Fibroblast of peridontal ligament (primary cell): ENCODE measurements around the gene AUNIP.

Source experiments
- DNase-seq: peaks from one replicate; pipeline ENCODE4 v3.0.0-alpha.2; 2010; ENCODE audit errors: extremely low read depth

Gene AUNIP

GRCh38 chr1:25829046-25829445 is 30.2 kb downstream of the AUNIP start:
- no peak for DNase-seq

DNA sequence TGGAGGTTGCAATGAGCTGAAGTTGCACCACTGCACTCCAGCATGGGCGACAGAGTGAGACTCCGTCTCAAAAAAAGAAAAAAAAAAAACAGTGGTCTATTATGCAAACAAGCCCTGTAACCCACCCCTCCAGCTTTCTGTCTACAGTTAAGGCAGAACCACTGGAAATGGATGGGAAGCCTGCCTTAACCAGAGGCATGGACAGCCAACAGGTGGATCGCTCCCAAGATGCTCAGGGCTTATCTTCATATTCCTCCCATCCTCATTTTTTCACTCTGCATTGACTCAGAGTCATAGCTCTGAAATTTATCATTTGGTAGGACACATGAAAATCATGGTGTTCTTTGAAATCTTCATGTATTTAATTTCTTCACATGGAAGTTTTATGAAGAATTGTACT is 30.8 kb downstream of the AUNIP start:
- DNase-seq, result no peak

GRCh38 chr1:25826571-25826970 is 32.7 kb downstream of the AUNIP start:
- no peak for DNase-seq

- DNase-seq, result no peak
These were observed 33.7 kb downstream of the AUNIP start for GRCh38 chr1:25825605-25826004.

DNA sequence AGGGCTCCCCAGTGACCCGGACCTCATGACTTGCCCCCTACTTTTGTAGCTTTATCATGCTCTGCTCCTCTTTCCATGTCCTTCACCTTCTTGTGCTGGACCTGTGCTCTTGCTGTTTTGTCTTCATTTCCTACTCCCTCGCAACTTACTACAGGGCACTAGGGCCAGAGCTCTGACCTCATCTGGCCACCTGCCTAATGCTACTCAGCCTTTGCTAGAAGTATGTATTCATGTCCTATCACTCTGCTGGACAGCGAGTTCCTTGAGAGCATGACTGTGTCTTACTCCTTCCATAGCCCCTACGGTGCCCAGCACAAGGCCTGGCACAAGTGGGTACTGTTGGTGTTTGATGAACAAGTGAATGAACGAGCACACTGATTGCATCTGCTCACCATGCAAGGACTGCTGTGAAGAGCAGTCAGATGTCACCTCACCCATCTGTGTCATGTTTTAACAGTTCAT is 37.6 kb downstream of the AUNIP start:
- peak; percentile 51 for DNase-seq

DNA sequence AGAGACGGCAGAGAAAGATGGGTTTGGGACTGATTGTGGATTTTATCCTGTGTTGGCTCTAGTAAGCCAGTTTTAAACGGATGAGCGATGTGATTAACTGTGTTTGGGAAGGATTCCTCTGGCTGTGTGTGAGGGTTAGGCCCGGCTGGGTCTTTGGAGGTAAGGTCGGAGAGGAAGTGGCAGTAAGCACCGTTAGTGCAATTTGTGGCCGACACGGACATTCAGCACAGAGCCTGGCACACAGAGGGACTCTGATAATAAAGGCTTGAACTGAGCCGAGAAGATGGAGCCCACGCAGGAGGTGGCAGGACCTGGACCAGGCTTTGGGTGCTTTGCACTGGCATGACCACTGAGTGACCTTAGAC is 38.2 kb downstream of the AUNIP start:
- no peak for DNase-seq

DNA sequence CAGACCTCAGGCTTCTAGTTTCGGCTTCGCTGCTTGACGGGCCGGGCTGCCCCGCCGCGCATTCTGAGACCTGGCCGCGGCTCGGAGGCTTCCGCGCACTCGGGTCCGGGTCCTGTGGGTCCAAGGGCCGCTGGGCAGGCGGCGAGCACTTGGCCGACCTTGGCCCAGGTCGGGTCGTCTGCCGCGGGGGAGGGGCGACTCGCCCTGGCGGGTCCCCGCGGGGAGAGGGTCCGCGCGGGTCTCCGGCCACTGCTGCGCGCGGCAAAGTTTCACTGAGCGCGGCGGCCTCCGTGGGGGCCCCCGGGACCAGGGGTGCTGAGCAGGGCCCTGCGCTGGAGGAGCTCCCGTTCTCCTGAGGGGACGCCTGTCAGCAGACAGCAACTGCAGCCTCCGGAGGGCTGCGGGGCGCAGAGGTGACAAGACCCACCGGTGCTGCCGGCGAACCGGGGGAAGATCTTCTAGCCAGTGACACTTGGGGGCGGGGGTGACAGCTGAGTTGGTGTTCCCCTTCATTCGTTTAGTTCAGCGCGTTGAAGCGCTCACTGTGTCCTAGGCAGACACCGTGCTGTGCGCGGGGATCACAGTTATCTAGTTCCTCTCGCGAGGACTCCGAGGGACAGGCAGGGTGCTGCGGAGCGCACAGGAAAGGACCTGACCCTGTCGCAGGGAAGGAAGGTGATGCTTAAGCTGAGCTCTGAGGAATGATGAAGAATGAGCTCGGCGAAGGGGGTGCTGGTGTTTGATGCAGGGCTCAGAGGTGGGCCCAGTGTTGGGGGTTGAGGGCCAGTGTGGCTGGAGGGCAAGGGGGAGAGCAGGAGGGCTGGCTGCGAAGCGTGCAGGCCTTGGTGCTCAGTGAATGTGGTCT is 38.8 kb downstream of the AUNIP start:
- peak; percentile 60 for DNase-seq

GRCh38 chr1:25819491-25820246 is 39.6 kb downstream of the AUNIP start, which contains the start of gene MTFR1L:
TSS of gene MTFR1L (plus strand) at chr1:25819954. CDS start at chr1:25823105, 3,151 bp downstream.
- peak; percentile 55 for DNase-seq

DNA sequence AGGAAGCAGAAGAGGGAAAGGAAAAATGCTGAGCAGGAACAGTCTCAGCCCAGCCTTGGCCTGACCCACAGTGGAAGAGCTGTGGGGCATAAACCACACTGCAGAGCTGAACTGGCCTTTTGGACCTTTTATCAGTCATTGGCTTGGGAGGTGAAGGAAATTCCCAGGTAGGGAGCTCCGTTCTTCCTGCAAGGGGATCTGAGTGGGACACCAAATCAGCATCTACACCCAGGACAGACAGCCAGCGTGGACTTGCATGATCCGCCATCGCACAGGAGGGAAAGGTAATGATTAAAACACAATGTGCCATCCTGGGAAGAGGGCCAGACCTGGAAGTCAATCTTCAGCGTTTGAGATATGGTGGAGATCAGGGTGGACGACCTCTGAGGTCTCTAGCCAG is 40.7 kb downstream of the AUNIP start:
- no peak for DNase-seq

DNA sequence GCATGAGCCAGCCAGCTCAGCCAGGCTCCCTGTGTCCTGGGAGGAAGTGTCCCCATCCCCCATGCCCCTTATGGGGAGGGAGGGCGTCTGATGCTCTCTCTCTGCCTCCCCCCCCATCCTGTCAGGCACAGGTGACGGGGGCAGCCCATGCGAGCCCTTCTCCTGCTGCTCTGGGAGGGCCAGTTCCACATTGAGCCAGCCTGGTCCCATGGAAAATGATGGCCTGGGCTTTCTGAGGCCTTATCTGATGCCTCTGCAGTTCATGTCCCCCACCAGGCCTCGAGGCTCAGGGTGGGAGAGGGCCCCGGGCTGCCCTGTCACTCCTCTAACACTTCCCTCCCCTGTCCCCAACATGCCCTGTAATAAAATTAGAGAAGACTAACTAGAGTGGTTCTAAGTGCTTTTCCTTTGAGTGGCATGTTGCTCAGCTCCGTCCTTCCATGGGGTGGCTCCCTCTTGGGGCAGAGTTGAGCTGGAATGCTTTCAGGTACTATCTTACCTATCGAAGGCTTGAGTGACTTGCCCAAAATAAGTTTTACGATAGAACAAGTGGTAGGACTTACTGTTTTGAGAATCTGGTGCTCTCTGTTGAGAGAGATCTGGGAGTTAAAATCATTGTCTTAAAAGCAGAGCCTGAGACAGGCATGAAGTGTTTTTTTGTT is 41.3 kb downstream of the AUNIP start:
- DNase-seq, result no peak

GRCh38 chr1:25816112-25816718 is 43.0 kb downstream of the AUNIP start:
- no peak for DNase-seq

DNA sequence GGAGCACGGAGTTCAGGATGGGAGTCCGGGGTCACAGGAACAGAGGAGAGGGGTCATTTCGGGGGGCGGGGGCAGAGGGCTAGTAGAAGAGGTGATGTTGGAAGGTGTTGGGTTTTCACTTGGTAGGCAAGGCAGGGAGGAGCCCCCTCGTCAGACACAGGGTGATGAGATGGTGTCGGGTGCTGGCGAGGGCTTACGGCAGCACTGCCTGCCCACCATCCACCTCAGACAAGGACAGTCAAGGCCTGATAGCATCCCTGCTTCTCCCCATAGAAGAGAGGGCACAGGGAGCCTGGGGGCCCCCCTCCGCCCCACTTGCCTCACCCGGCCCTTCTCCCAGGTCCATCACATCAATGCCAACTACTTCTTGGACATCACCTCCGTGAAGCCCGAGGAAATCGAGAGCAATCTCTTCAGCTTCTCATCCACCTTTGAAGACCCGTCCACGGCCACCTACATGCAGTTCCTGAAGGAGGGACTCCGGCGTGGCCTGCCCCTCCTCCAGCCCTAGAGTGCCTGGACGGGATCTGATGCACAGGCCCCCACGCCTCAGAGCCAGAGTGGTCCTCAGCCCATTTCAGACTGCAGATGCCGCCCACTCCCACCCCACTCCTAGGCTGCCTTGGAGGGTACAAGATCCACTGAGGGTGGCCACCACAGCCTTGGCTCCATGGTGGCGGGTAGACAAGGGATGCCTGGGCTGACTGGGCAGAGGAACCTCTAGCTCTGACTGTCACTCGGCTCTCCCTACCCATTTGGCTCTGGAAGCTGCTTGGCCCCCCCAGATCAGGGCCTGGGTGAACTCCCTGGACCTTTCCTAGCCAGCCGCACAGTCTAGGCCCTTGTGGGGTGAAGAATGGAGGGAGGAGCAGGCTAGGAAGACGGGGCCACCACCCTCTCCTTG is 43.8 kb downstream of the AUNIP start:
- DNase-seq, result no peak

GRCh38 chr1:25814549-25815087 is 44.6 kb downstream of the AUNIP start:
- DNase-seq, result no peak

GRCh38 chr1:25813734-25814471 is 45.4 kb downstream of the AUNIP start:
- no peak for DNase-seq

GRCh38 chr1:25813071-25813733 is 46.1 kb downstream of the AUNIP start:
- no peak for DNase-seq

DNA sequence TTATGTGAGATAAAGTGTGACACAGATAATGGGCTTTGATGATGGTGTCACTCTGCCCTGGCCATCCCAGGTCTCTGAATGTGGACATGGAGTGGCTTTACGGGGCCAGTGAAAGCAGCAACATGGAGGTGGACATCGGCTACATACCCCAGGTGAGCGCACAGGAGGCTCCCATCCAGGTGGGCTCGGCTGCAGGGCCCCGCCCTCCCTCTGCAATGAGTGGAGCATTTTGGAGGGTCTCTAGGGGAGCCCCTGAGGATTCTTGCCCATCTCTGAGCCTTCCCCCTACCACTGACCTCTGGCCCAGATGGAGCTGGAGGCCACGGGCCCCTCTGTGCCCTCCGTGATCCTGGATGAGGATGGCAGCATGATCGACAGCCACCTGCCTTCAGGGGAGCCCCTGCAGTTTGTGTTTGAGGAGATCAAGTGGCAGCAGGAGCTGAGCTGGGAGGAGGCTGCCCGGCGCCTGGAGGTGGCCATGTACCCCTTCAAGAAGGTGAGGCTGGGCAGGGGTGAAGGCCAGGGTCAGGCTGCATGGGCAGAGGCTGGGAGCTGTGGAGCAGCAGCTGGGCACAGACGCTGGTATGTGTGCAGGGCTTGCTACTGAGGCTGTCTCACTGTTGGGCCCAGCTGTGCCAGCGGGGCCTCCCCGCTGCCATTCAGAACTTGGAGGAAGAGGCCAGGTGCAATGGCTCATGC is 47.7 kb downstream of the AUNIP start:
- DNase-seq, result no peak

GRCh38 chr1:25810341-25811299 is 48.6 kb downstream of the AUNIP start:
- peak; percentile 41 for DNase-seq

DNA sequence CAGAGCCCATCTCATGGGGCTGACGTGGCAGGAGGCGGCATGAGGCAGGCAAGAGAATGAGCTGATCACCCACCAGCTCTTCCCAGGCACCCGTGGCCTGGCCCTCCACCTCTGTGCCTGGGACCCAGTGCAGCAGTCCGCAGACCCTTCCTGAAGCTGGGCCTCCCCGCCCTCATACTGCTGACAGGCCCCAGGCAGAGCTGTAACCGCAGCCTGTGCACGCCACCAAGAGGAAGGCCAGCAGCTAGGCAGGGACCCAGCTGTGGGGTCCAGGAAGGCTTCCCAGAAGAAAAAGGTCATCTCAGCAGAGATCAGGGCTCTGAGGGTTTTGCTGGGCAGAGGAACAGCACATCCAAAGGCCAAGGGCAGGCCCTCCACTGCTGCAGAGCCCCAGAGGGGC is 49.3 kb downstream of the AUNIP start:
- no peak for DNase-seq
